SKM-1 (cell line): ENCODE measurements around the gene LRRC56.
A peak's percentile ranks its signal among the peaks of the same experiment; 100 is the strongest.

Experiments used
- DNase-seq: peaks from one replicate; lab custom pipeline; 2025; ENCODE audit not compliant: unreplicated experiment; lab: John Stamatoyannopoulos, UW

LRRC56 gene

DNA sequence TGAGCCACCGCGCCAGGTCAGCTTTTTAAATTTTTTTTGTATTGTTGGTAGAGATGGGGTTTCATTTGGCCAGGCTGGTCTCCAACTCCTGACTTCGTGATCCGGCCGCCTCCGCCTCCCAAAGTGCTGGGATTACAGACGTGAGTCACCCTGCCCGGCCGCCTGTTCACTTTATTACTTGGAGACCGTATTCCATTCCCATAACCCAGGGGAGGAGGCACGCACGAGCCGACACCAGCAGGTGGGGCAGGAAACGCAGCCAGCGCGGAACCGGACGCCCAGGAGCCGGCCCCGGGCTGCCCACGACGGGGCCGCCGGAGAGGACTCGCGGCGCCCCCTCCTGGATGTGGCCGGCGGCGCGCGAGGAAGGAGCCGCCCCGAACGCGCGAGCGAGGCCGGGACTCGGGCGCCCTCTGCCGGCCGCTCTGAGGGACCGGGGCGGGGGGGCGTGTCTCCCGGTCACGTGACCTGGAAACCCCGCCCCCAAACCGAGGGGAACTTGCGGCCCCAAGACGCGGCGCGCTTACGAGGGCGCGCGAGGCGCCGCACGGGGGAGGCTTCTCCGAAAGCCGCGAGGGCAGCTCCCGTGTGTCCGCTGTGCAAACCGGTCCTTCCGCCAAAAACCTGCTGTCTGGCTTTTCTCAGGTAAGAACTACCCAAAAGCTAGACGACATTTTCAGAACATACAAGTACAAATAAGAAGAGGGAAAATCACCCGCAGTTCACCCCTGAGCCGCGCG lies 18.7 kb upstream of the LRRC56 start:
- no peak for DNase-seq

DNA sequence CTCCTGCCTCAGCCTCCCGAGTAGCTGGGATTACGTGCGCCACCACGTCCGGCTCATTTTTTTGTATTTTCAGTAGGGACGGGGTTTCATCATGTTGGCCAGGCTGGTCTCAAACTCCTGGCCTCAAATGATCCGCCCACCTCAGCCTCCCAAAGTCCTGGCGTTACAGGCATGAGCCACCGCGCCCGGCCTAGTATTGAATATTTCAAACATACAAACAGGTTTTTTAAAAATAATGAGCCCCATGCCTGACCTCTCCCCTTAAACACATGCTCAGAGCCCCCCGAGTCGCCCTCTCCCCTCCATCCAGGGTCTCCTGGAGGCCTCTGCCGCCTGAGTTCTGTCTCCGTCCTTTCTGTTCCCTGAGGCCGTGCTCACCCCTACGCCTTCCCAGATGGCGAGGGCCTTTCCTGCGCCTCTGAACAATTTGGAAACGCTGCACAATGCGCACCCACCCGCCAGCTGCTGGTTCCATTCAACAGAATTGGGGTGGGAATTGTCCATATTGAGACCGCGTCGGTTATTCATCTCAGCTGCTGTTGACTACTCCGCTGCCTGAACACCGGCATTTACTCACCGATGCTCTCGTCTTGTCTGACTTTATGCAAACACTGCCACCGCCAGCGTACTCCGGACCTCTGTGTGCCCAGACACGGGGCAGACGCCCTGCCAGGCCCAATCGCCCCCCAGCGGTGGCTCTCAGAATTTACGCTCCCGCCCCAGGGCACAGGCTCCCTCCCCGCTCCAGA lies 16.7 kb upstream of the LRRC56 start:
- no peak for DNase-seq

DNA sequence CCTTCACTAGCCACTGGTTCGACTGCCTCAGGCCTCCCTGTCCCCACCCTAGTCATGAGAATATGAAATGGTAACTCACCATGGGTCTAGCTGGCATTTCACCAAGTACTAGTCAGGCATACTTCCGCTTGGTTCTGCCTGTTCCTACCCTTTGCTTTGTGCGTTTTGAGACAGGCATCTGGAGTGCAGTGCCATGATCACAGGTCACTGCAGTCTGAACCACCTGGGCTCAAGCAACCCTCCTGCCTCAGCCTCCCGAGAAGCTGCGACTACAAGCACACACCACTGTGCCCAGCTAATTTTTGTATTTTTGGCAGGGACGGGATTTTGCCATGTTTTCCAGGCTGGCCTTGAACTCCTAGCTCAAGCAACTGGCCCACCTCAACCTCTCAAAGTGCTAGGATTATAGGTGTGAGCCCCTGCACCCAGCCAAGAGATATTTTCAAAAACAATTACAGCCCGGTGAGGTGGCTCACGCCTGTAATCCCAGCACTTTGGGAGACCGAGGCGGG lies 16.1 kb upstream of the LRRC56 start:
- DNase-seq: no peak

DNA sequence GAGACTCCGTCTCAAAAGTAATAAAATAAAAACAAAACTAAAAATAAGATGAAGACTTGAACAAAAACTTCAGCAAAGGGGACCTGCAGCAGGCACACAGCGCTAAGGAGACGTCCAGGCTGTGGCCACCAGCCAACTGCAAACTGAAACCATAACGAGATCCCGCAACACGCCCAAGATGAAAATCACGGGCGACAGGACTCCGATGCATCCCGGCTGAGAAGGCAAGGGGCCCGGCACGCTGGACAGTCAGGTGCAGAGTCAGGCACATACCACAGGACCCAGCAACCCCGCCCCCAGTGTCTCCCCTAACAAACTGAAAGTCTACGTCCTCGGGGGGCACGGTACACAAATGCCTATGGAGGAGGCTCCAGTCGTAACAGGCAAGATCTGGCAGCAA lies 11.1 kb upstream of the LRRC56 start:
- DNase-seq: no peak

DNA sequence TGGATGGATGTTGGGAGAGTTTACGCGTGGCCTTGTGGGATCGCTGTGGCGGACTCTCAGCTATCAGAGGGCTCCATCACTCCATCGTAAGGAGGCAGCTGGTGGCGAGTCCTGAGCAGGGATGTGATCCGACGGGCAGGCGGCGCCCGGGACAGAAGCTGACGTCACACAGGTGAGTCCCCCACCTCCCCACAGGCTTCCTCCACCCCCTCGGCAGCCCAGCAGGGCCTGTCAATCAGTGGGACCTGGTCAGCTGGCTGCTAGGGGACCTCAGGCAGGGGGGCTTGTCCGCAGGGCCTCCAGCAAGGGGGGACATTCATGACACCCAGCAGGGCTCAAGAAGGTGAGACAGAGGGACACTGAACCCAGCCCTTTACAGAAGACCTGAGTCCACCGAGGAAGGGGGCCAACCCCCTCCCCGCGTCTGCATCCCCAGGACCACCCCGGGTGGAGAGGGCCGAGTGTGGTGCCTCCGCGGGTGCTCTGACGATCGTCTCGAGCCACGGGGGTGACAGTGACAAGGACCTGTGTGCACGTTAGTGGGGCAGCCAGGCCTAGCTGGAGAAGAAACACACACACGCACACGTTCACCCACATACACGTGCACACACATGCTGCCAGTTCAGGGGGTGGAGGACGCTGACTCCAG lies 9.0 kb upstream of the LRRC56 start:
- DNase-seq: no peak

DNA sequence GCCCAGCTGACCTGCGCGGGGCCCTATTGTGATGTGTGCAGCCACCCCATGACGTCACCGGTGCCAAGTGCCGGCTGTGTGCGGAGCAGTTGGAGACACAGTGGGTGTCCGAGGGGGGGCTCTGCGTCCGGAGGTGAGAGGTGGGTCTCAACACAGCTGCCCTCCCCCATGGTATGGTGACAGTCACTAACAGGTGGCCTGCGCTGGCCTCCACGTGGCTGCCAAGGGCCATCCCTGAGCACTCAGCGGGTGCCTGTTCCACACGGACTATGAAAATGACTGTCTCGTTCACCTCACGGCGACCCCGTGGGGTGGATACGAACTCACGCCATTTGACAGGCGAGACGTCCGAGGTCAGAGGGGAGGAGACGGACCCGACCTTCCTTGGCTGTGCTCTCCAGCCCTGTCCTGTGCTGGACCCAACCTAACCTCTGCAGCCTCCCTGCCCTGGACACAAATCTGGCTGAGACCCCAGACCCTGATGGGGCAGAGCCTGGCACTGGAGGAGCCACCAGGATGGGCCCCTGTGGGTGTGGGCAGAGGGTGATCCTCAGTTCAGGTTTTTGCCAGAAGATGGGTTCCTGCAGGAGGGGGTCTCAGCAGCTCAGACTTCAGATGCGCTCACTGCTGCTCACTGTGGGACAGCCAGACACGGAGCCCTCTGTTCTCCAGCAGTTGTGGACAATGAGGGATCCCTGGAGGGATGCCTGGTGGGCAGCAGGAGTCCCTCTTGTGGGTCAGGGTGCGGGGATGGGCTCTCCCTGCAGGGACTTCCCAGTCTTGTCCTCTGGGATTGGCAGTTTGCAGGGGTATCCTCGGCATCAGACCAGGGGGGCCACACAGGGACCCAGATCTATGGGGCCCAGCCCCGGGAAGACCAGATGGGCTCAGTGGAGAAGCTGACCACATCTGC lies 8.3 kb upstream of the LRRC56 start:
- DNase-seq: no peak

DNA sequence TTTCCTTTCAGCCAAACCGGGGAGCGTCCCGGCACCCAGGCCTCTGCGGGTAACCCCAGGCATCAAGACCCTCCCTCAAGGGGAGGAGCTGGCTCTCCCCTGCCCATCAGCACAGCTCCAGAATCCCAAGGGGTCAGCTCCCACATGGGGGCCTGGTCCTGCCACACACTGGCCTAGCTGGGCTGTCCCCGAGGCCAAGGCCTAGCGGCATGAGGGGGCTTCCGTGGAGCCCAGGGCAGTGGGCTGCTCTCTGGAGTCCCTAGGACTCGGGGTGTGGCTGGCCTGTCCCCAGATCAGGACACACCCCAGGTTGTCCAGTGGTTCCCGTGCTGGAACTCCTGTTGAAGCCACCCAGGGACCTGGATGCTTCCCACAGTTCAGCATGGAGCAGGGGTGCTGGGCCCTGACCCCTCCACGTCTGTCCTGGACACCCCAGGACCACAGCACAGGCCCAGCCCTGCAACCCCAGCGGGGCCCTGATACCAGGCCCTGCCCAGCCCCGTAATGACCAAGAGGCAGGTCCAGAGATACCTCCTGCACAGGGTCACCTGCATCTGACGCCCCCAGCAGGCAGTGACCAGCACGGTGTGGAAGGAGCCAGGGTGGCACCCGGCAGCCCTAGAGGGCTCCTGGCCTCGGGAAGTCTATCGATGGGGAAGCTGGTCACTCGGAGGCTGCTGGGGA lies 7.5 kb upstream of the LRRC56 start:
- no peak for DNase-seq

DNA sequence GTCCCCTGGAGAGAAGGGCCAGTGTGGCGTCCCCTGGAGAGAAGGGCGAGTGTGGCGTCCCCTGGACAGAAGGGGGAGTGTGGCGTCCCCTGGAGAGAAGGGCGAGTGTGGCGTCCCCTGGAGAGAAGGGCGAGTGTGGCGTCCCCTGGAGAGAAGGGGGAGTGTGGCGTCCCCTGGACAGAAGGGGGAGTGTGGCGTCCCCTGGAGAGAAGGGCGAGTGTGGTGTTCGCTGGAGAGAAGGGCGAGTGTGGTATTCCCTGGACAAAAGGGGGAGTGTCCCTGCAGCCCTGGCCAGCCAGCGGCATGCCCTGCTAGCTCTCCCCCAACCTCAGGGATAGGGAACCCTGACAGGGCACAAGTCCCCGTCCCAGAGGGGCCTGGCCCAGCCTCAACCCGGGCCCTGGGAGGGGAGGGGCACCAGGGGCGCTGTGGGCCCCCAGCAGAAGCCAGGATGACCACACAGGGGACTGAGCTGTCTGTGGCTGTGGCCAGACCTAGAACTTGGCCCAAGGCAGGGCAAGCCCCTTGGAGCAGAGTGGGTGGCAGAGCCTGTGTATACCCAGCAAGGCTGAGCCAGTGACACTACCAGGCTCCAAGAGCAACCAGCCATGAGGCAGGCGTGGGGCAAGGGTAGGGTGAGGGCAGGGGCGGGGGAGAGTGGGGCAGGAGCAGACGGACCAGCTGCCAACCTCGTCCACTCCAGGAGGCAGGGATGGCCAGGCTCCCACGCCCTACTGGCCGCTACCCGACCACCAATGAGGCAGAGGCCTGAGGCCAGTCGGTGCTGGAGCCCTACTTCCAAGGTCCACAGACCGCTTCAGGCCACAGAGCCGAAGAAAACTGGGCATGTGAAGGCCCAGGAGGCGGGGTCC lies 6.1 kb upstream of the LRRC56 start:
- DNase-seq: no peak

DNA sequence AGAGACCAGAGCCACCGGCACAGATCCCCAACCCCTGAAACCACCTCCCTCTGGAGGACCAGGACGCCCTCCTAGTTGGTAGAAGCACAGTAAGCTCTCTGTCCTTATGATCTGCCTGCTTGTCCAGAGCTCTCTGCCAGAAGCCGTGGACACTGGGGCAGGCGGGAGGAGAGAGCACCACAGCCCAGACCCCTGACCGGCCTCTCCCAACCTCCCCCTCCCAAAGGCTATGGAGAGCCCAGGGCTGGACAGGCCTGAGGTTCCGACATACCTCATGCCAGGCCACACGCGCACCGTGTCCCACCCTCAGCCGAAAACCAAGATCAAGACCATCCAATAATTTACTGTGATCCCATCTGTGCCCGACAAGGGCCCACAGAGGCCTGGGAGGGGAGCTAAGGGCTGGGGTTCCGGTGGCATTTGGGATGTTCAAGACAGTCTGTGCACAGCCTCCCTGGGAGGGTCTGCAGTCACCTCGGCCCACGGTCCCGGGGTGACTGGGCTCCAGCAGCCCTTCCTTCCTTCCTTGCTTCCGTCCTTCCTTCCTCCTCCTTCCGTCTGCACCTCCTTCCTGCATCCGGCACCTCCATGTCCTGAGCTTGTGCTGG lies 5.3 kb upstream of the LRRC56 start:
- DNase-seq: no peak

DNA sequence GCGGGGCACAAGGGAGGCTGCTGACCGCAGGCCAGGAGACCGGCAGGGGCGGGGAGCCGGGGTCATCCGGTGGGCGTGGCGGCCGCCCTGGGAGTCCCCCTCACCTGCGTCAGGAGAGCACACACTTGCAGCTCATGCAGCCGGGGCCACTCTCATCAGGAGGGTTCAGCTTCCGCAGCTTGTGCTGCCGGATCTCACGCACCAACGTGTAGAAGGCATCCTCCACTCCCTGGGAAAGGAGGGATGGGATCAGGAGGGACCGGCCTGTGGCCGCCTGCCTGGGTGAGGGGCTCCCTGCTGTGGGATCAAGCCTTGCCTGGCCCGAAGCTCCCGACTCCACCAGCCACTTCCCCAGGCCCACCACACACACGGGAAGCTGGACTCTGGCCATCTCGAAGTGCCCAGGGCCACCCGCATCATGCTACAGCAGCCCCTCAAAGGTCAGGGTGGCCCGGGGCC lies 4.8 kb upstream of the LRRC56 start:
- no peak for DNase-seq

DNA sequence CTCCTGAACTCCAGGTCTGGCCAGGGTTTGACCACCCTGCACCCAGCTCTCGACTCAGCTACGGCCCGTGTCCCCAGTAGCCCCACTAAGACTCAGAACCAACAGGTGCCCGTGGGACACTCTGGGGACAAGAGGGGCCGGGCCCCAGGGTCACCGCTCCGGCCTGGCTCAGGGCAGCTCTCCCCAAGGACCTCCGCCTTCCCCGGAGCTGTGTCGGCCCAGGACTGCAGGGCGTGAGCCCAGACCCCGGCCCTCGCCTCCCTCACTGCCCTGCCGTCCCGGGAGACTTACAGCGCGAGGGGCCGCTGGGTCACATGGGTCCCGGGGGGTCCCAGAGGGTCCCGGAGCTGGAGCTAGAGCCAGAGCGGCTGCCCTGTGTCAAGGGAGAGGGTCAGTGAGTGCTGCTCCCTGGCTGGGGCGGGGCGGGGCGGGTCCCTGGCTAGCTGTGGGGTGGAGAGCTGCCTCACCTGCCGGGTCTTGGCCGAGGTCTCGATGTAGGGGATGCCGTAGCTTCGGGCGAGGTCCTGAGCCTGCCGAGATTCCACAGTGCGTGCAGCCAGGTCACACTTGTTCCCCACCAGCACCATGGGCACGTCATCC lies 4.2 kb upstream of the LRRC56 start:
- DNase-seq: no peak

DNA sequence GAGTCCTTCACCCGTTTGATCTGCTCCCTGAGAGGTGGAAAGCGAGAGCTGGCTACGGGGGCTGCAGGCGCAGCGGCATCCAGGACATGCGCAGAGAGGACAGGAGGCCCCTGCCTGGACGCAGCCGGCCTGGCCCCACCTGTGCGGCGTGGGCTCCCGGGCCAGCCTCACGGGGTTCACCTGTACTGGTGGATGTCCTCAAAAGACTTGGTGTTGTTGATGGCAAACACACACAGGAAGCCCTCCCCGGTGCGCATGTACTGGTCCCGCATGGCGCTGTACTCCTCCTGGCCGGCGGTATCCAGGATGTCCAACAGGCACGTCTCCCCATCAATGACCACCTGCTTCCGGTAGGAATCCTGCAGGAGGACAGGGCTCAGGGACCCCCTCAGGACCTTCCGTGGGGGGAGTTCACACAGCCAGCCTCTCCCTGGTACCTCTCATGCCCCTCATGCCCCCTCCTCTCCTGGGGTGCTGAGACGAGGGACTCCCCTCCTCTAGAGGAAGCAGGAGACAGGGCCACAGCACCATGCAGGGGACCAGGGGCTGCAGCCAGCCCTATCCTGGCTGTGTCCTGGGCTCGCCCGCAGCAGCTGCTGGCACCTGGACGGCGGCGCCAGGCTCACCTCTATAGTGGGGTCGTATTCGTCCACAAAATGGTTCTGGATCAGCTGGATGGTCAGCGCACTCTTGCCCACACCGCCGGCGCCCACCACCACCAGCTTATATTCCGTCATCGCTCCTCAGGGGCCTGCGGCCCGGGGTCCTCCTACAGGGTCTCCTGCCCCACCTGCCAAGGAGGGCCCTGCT lies 3.5 kb upstream of the LRRC56 start:
- DNase-seq: no peak

DNA sequence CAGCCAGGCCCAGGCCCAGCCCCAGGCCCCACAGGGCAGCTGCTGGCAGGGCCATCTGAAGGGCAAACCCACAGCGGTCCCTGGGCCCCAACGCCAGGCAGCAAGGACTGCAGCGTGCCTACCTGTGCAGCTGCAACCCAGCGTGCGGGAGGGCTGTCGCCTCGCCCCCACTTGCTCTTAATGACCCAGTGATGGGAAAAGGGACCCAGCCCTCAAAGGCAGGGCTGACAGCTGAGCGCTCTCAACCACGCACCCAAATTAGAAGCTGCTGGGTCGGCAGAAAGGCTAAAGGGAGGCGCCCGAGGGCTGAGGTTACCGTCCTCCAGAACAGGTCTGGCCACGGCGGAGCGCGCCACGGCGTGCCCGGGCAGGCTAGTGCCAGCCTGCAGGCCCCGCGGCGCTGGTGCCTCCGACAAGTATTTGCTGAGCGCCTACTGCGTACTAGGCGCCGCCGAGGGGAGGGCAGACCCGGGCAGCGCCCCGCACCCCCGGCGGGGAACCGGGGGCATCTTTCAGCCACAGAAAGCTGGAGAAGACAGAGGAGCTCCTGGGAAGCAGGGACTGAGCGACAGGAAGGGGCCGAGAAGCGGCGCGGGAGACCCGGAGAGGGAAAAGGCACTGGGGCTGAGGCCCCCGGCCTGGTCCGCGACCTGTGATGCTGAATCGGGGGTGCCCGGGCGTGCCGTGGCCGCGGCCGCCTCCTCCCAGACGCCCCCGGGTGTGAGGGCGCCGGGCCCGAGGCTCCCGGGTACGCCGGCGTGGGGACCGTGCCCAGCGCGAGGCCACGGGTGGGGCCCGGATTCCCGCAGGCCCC lies 2.7 kb upstream of the LRRC56 start:
- DNase-seq: no peak

DNA sequence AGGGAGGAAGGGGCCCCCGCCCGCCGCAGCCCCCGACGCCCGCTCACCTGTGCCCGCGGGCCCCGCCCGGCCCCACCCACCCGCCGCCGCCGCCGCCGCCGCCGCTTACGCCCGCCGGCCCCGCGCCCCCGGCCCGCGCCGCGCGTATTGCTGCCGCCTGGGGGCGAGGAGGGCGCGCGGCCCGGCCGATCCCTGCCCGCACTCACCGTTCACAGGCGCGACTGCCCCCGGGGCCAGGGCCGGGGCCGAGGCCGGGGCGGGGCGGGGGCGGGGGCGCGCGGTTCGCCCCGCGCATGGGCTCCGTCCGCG lies 2.2 kb upstream of the LRRC56 start:
- DNase-seq: no peak

DNA sequence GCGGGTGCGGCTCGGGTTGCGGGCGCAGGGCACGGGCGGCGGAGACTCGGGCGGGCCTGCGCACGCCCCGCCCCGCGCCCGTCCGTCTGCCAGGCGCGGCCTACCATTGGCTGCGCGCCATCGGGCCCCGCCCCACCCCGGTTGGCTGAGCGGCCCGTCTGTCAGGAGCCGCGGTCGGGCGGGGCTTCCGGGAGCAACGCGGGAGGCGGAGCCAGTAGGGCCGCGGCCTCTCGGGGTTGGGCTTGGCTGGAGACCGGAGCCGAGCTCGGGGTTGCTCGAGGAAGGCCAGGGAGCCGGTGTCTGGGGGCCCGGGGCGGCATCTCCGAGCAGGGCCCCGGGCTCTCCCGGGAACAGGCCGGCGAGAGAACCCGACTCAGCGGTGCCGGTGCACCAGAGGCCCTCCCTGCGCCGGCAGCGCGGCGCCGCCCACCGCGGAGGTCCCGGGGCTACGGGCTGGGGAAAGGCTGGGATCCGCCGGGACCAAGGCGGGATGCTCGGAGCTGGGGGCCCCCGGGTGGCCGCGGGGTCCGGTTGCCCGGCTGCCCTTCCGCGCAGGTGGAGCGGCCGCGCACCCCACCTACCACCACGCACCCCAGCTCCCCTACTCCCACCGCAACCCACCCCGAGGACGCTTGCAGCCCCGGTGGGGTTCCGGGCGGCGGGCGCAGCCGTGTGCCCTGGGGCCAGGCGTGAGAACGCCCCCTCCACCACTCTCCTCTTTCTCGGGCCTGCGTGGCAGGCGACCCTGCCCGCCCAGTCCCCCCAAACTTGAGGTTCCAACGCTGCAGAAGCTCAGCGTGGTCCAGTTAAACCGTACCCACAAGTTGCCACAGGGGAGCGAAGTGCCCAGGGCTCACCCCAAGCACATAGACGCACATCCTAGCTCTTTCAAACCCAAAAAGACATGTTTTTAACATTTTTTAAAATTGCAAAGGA lies 1.5 kb upstream of the LRRC56 start, which contains the start of gene HRAS:
Gene HRAS (minus strand): TSS at position 58 of the 936 bp plus-strand sequence.
- peak; percentile 76 for DNase-seq
